GM12864 (cell line): ENCODE results near the gene CDH13.

Source experiments
- DNase-seq: peaks from one replicate; pipeline ENCODE4 v3.0.0-alpha.2; 2011; ENCODE audit warnings: low read depth
- H3K4me3 ChIP-seq: 2 replicates; pipeline ENCODE4 v1.5.1; 2011; ENCODE audit warnings: mild to moderate bottlenecking, low read depth, low read length, control low read depth
- TF ChIP-seq, protein P1 (sequence below): IDR thresholded peaks from 2 replicates; pipeline ENCODE4 v1.5.1; 2011; ENCODE audit warnings: low read depth, mild to moderate bottlenecking, moderate library complexity, low read length, control low read depth, inconsistent platforms; ENCODE audit errors: missing control alignments

Gene CDH13

DNA sequence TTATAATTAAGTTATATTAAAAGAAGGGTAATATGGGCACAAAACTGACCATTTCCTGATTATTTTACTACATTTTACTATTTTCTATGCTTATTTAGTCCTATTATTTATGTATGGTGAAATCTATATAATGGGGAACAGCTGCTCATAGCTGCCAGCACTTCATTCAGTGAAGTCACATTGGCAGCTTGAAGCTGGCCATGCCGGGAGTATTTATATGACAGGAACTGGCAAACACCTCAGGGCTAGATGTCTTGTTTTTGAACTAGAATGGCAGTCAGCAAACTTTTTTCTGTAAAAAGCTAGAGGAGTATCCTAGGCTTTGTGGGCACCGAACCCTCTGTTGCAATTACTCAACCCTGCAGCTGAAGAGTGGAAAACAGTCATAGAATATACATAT is 104.1 kb downstream of the CDH13 start:
- TF ChIP-seq, protein P1, sequence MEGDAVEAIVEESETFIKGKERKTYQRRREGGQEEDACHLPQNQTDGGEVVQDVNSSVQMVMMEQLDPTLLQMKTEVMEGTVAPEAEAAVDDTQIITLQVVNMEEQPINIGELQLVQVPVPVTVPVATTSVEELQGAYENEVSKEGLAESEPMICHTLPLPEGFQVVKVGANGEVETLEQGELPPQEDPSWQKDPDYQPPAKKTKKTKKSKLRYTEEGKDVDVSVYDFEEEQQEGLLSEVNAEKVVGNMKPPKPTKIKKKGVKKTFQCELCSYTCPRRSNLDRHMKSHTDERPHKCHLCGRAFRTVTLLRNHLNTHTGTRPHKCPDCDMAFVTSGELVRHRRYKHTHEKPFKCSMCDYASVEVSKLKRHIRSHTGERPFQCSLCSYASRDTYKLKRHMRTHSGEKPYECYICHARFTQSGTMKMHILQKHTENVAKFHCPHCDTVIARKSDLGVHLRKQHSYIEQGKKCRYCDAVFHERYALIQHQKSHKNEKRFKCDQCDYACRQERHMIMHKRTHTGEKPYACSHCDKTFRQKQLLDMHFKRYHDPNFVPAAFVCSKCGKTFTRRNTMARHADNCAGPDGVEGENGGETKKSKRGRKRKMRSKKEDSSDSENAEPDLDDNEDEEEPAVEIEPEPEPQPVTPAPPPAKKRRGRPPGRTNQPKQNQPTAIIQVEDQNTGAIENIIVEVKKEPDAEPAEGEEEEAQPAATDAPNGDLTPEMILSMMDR: no peak
- H3K4me3 ChIP-seq: no peak overlapping the region
- DNase-seq: no peak

DNA sequence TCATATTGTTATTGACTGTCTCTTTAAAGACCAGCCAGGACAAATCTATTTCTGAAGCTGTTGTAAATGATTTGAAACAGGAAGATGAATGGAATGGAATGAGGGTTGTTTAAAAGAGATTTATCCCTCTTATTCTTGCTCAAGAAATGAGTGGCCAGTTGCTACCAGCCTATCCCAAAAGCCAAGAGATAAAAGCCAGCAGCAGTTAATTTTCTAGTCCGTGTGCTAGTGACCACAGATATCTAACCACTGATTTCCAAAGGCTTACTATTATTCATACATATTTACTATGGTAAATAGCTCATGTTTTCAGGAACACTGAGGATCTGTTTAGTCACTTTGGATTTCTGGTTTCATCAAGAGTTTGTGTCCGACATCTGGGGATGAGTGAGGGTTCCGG is 105.7 kb downstream of the CDH13 start:
- no peak for DNase-seq
- TF ChIP-seq, protein P1: no peak
- H3K4me3 ChIP-seq: no peak overlapping the region

DNA sequence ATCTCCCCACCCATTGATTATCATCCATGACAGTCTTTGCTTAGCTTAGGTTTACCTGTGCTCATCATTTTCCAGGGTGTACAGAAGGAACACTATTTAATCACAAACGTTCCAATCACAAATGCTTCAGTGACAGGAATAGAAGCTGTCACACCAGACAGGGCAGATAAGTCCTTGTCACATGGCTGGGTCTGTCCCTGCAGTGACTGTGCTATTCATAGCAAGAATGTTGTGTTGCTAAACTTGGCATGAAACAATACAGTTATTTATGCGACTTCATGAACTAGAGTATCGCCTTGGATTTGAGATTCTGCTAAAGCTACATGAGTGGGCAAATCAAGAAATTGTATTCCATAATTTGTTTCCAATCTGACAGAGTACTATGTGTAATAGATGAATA is 108.4 kb downstream of the CDH13 start:
- H3K4me3 ChIP-seq: no peak overlapping the region
- TF ChIP-seq, protein P1: no peak
- no peak for DNase-seq

DNA sequence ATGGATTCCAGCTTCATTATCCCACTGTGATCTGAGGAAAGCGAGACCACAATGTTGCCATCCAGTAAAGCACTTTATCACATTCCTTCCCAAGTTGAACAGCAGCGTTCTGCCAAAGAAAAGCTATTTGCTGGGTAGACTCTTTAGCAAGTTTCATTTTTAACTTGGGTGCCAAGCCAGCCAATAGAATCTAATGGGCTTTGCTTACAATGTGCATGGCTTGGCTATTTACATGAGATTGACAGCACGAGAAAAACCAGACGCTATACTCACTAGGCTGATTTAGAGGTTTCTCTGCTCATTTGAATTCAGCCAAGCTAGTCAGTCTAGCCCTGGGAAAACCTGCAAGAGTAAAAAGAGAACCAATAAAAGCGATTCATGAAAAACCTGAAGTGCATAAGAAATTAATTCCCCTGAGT is 108.9 kb downstream of the CDH13 start:
- DNase-seq: no peak
- H3K4me3 ChIP-seq: no peak overlapping the region
- TF ChIP-seq, protein P1: no peak

GRCh38 chr16:82736224-82736623 is 109.5 kb downstream of the CDH13 start:
- TF ChIP-seq, protein P1: no peak

GRCh38 chr16:82738699-82739098 is 111.9 kb downstream of the CDH13 start:
- TF ChIP-seq, protein P1: peak; percentile 15
- no peak for DNase-seq
- no peak overlapping the region for H3K4me3 ChIP-seq

More at GRCh38 chr16:82736224-82736623, 109.5 kb downstream of the CDH13 start:
- no peak overlapping the region for H3K4me3 ChIP-seq
- no peak for DNase-seq

DNA sequence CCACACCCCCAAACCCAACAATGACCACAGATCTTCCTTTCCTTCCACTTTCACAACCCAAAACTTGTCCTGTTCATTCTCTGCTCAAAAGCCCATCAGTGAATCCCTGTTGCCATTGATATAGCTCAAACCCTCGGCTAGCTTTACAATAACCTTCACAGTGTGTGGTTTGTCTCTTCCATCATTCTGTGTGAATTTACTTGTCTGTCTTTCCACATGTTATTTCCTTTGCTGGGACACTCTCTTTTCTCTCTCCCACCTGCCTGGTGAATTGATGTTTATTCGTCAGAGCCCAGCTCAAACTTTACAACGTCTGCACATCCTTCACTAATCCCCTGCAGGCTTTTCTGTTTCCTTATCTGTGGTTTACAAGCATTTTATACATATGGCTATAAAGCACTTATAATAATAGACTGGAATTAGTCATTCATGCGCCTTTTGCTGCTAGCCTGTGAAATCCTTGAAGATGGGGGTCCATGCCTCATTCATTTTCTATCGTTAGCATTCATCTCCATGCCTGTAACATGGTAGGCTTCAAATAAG is 114.4 kb downstream of the CDH13 start:
- H3K4me3 ChIP-seq: no peak overlapping the region
- TF ChIP-seq, protein P1: no peak
- DNase-seq: no peak
